C4-2B (cell line): ENCODE results near the gene CBLN3.

Source experiments
- CTCF ChIP-seq: fragments of 450-650 bp; conservative IDR thresholded peaks from 2 replicates; pipeline ENCODE4 v1.5.1; 2017; ENCODE audit warnings: mild to moderate bottlenecking
- ZFX ChIP-seq: fragments of 450-650 bp; IDR thresholded peaks from 2 replicates; pipeline ENCODE4 v1.6.1; 2017

GRCh38 chr14:24395609-24396582, 33.6 kb downstream of the CBLN3 start:
- TF ChIP-seq CTCF = no peak
- TF ChIP-seq ZFX = no peak
